ENCODE results near the gene IFITM2. TPM values are rescaled to one million over a fixed set of nuclear protein-coding genes. Genes with fewer than 3 reads are reported as not detected.
"Not testable (repeated sequence)": the region's sequence is repeated elsewhere in the genome, so short reads cannot be mapped to it uniquely, and the experiment has no call there.

IFITM2 gene
- polyA plus RNA-seq, 1 donor, result 51.7 TPM

- Histone ChIP-seq H3K27ac (ENCODE audit: low read length) (peak overlapping the region; percentile 27), H3K27me3 (ENCODE audit: control insufficient read depth, insufficient read depth, low read length) (no peaks in the 10 kb centered on the region), H3K4me1 (ENCODE audit: control insufficient read depth, insufficient read depth, low read length) (peaks cover 23% of the 10 kb centered on the region), H3K36me3 (ENCODE audit: control insufficient read depth, insufficient read depth, low read length) (no peaks in the 10 kb centered on the region), H3K9me3 (ENCODE audit: control insufficient read depth, low read depth, low read length) (no peaks in the 10 kb centered on the region), H3K4me3 (ENCODE audit: low read length) (no peak overlapping the region)
- DNase-seq, result peak in 1 of 2 donors; percentile 39
- WGBS (ENCODE audit: insufficient coverage, low lambda C conversion rate), result no CpG with 5 or more reads among the region's 15 CpGs
Observed at GRCh38 chr11:335779-336658, 28.4 kb downstream of the IFITM2 start.

GRCh38 chr11:336659-337198 lies 29.1 kb downstream of the IFITM2 start:
- Histone ChIP-seq H3K36me3 (ENCODE audit: control insufficient read depth, insufficient read depth, low read length) (no peaks in the 10 kb centered on the region), H3K4me1 (ENCODE audit: control insufficient read depth, insufficient read depth, low read length) (peaks cover 23% of the 10 kb centered on the region), H3K27ac (ENCODE audit: low read length) (peak overlapping the region; percentile 27), H3K27me3 (ENCODE audit: control insufficient read depth, insufficient read depth, low read length) (no peaks in the 10 kb centered on the region), H3K9me3 (ENCODE audit: control insufficient read depth, low read depth, low read length) (no peaks in the 10 kb centered on the region), H3K4me3 (ENCODE audit: low read length) (no peak overlapping the region)
- DNase-seq, result peak in 1 of 2 donors; percentile 57
- WGBS (ENCODE audit: insufficient coverage, low lambda C conversion rate), result no CpG with 5 or more reads among the region's 4 CpGs

GRCh38 chr11:337711-338110 lies 30.1 kb downstream of the IFITM2 start:
- no peaks in the 10 kb centered on the region for H3K36me3 ChIP-seq (ENCODE audit: control insufficient read depth, insufficient read depth, low read length)
- no peaks in the 10 kb centered on the region for H3K9me3 ChIP-seq (ENCODE audit: control insufficient read depth, low read depth, low read length)
- H3K4me3 ChIP-seq (ENCODE audit: low read length), result no peak overlapping the region
- H3K27ac ChIP-seq (ENCODE audit: low read length), result no peak overlapping the region
- H3K4me1 ChIP-seq (ENCODE audit: control insufficient read depth, insufficient read depth, low read length), result peaks cover 23% of the 10 kb centered on the region
- H3K27me3 ChIP-seq (ENCODE audit: control insufficient read depth, insufficient read depth, low read length), result no peaks in the 10 kb centered on the region
- DNase-seq, result no peak
- WGBS (ENCODE audit: insufficient coverage, low lambda C conversion rate), result no CpG with 5 or more reads among the region's 6 CpGs

- no peak overlapping the region for H3K4me3 ChIP-seq (ENCODE audit: low read length)
- 100% methylated on average over 2 of the region's 2 CpGs for WGBS (ENCODE audit: insufficient coverage, low lambda C conversion rate)
- no peak overlapping the region for H3K27ac ChIP-seq (ENCODE audit: low read length)
- no peaks in the 10 kb centered on the region for H3K9me3 ChIP-seq (ENCODE audit: control insufficient read depth, low read depth, low read length)
- peaks cover 15% of the 10 kb centered on the region for H3K4me1 ChIP-seq (ENCODE audit: control insufficient read depth, insufficient read depth, low read length)
- no peaks in the 10 kb centered on the region for H3K27me3 ChIP-seq (ENCODE audit: control insufficient read depth, insufficient read depth, low read length)
- H3K36me3 ChIP-seq (ENCODE audit: control insufficient read depth, insufficient read depth, low read length), result no peaks in the 10 kb centered on the region
- DNase-seq, result no peak
Observed at GRCh38 chr11:339963-340362, 32.3 kb downstream of the IFITM2 start.

GRCh38 chr11:340539-341512 lies 33.2 kb downstream of the IFITM2 start:
- 75% methylated on average over 3 of the region's 5 CpGs for WGBS (ENCODE audit: insufficient coverage, low lambda C conversion rate)
- Histone ChIP-seq H3K4me1 (ENCODE audit: control insufficient read depth, insufficient read depth, low read length) (peaks cover 10% of the 10 kb centered on the region), H3K4me3 (ENCODE audit: low read length) (no peak overlapping the region), H3K27me3 (ENCODE audit: control insufficient read depth, insufficient read depth, low read length) (no peaks in the 10 kb centered on the region), H3K27ac (ENCODE audit: low read length) (no peak overlapping the region), H3K9me3 (ENCODE audit: control insufficient read depth, low read depth, low read length) (no peaks in the 10 kb centered on the region), H3K36me3 (ENCODE audit: control insufficient read depth, insufficient read depth, low read length) (no peaks in the 10 kb centered on the region)
- no peak for DNase-seq

GRCh38 chr11:342328-342727 lies 34.7 kb downstream of the IFITM2 start:
- no peak overlapping the region for H3K27ac ChIP-seq (ENCODE audit: low read length)
- no peaks in the 10 kb centered on the region for H3K27me3 ChIP-seq (ENCODE audit: control insufficient read depth, insufficient read depth, low read length)
- no peaks in the 10 kb centered on the region for H3K9me3 ChIP-seq (ENCODE audit: control insufficient read depth, low read depth, low read length)
- H3K36me3 ChIP-seq (ENCODE audit: control insufficient read depth, insufficient read depth, low read length), result no peaks in the 10 kb centered on the region
- no peak overlapping the region for H3K4me3 ChIP-seq (ENCODE audit: low read length)
- no peak for DNase-seq
- no peaks in the 10 kb centered on the region for H3K4me1 ChIP-seq (ENCODE audit: control insufficient read depth, insufficient read depth, low read length)
- WGBS (ENCODE audit: insufficient coverage, low lambda C conversion rate), result 38% methylated on average over 1 of the region's 3 CpGs

GRCh38 chr11:344836-345578 lies 37.4 kb downstream of the IFITM2 start:
- no peaks in the 10 kb centered on the region for H3K27me3 ChIP-seq (ENCODE audit: control insufficient read depth, insufficient read depth, low read length)
- 89% methylated on average over 3 of the region's 11 CpGs for WGBS (ENCODE audit: insufficient coverage, low lambda C conversion rate)
- peaks cover 2% of the 10 kb centered on the region for H3K4me1 ChIP-seq (ENCODE audit: control insufficient read depth, insufficient read depth, low read length)
- no peak overlapping the region for H3K27ac ChIP-seq (ENCODE audit: low read length)
- H3K4me3 ChIP-seq (ENCODE audit: low read length), result no peak overlapping the region
- H3K36me3 ChIP-seq (ENCODE audit: control insufficient read depth, insufficient read depth, low read length), result no peaks in the 10 kb centered on the region
- no peak for DNase-seq
- H3K9me3 ChIP-seq (ENCODE audit: control insufficient read depth, low read depth, low read length), result no peaks in the 10 kb centered on the region

- no CpG with 5 or more reads among the region's 3 CpGs for WGBS (ENCODE audit: insufficient coverage, low lambda C conversion rate)
- H3K36me3 ChIP-seq (ENCODE audit: control insufficient read depth, insufficient read depth, low read length), result no peaks in the 10 kb centered on the region
- H3K4me3 ChIP-seq (ENCODE audit: low read length), result no peak overlapping the region
- H3K4me1 ChIP-seq (ENCODE audit: control insufficient read depth, insufficient read depth, low read length), result peaks cover 17% of the 10 kb centered on the region
- no peak for DNase-seq
- no peaks in the 10 kb centered on the region for H3K27me3 ChIP-seq (ENCODE audit: control insufficient read depth, insufficient read depth, low read length)
- no peak overlapping the region for H3K27ac ChIP-seq (ENCODE audit: low read length)
- no peaks in the 10 kb centered on the region for H3K9me3 ChIP-seq (ENCODE audit: control insufficient read depth, low read depth, low read length)
Observed at GRCh38 chr11:346529-346928, 38.9 kb downstream of the IFITM2 start.

- H3K4me1 ChIP-seq (ENCODE audit: control insufficient read depth, insufficient read depth, low read length), result peaks cover 30% of the 10 kb centered on the region
- no CpG with 5 or more reads among the region's 8 CpGs for WGBS (ENCODE audit: insufficient coverage, low lambda C conversion rate)
- H3K4me3 ChIP-seq (ENCODE audit: low read length); H3K27ac ChIP-seq (ENCODE audit: low read length); H3K9me3 ChIP-seq (ENCODE audit: control insufficient read depth, low read depth, low read length); H3K36me3 ChIP-seq (ENCODE audit: control insufficient read depth, insufficient read depth, low read length); H3K27me3 ChIP-seq (ENCODE audit: control insufficient read depth, insufficient read depth, low read length): not testable (repeated sequence)
- DNase-seq, result peak in 1 of 2 donors; percentile 44
Observed at GRCh38 chr11:349270-349954, 41.8 kb downstream of the IFITM2 start.

All from large intestine (tissue), 3 donors.